ENCODE data around the gene GPC4.

The GPC4 gene

DNA sequence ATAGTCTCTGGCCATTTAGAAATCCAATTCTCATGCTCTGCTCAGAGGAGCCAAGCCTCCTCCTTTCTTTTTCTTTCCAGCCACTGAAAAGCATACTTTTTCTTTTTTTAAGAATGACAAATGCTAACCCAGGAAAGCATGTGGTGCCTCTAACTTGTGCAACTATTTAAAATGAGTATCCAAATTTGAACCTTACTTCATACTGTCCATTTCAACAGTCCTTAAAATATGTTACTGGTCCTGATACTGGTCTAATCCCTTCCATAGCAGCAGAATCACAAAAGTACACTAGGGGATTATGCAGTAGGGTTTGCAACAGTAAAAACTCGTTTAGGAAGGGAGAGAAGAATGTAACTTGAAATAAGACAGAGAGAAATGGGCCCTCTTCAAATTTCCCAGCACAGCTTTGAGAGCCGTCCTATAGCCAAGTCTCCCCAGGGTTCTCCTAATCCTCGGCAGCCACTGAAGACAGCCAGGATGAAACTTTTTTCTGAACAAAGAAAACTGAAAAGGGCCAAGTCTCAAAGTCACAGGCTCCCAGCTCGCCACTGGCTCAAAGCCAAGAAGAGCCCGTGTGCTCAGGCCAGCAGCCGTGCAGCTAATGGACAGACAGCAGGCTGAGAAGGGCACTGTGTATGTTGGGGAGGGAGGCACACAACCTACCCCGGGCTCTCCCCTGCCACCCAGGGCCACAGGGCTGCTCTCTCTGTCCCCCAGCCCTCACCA is 39.5 kb downstream of the GPC4 start:
- ATAC-seq, result no peak
- TF ChIP-seq ZNF8 (CRISPR knock-in tag; IDR thresholded peaks at IDR 0.05) (no peak), GLIS3 (CRISPR knock-in tag; IDR thresholded peaks at IDR 0.05) (no peak), ZNF565 (CRISPR knock-in tag; conservative IDR thresholded peaks at IDR 0.05; ENCODE audit: low read depth) (no peak), BACH2 (CRISPR knock-in tag; IDR thresholded peaks at IDR 0.05; ENCODE audit: borderline replicate concordance) (no peak), TOX (CRISPR knock-in tag; IDR thresholded peaks at IDR 0.05; ENCODE audit: borderline replicate concordance) (no peak), CSDC2 (CRISPR knock-in tag; IDR thresholded peaks at IDR 0.05) (no peak), RARB (CRISPR knock-in tag; IDR thresholded peaks at IDR 0.05) (no peak), ZFP30 (CRISPR knock-in tag; IDR thresholded peaks at IDR 0.05) (no peak), OSR1 (CRISPR knock-in tag; IDR thresholded peaks at IDR 0.05) (no peak), ZFP3 (CRISPR knock-in tag; IDR thresholded peaks at IDR 0.05) (no peak), PPARA (CRISPR knock-in tag; IDR thresholded peaks at IDR 0.05; ENCODE audit: borderline replicate concordance) (no peak)
- TF ChIP-seq, protein P1, sequence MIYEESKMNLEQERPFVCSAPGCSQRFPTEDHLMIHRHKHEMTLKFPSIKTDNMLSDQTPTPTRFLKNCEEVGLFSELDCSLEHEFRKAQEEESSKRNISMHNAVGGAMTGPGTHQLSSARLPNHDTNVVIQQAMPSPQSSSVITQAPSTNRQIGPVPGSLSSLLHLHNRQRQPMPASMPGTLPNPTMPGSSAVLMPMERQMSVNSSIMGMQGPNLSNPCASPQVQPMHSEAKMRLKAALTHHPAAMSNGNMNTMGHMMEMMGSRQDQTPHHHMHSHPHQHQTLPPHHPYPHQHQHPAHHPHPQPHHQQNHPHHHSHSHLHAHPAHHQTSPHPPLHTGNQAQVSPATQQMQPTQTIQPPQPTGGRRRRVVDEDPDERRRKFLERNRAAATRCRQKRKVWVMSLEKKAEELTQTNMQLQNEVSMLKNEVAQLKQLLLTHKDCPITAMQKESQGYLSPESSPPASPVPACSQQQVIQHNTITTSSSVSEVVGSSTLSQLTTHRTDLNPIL (CRISPR knock-in tag; IDR thresholded peaks at IDR 0.05; ENCODE audit: low read depth), result no peak
- TF ChIP-seq, protein P2, sequence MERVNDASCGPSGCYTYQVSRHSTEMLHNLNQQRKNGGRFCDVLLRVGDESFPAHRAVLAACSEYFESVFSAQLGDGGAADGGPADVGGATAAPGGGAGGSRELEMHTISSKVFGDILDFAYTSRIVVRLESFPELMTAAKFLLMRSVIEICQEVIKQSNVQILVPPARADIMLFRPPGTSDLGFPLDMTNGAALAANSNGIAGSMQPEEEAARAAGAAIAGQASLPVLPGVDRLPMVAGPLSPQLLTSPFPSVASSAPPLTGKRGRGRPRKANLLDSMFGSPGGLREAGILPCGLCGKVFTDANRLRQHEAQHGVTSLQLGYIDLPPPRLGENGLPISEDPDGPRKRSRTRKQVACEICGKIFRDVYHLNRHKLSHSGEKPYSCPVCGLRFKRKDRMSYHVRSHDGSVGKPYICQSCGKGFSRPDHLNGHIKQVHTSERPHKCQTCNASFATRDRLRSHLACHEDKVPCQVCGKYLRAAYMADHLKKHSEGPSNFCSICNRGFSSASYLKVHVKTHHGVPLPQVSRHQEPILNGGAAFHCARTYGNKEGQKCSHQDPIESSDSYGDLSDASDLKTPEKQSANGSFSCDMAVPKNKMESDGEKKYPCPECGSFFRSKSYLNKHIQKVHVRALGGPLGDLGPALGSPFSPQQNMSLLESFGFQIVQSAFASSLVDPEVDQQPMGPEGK (CRISPR knock-in tag; IDR thresholded peaks at IDR 0.05; ENCODE audit: borderline replicate concordance), result no peak
- TF ChIP-seq, protein P3, sequence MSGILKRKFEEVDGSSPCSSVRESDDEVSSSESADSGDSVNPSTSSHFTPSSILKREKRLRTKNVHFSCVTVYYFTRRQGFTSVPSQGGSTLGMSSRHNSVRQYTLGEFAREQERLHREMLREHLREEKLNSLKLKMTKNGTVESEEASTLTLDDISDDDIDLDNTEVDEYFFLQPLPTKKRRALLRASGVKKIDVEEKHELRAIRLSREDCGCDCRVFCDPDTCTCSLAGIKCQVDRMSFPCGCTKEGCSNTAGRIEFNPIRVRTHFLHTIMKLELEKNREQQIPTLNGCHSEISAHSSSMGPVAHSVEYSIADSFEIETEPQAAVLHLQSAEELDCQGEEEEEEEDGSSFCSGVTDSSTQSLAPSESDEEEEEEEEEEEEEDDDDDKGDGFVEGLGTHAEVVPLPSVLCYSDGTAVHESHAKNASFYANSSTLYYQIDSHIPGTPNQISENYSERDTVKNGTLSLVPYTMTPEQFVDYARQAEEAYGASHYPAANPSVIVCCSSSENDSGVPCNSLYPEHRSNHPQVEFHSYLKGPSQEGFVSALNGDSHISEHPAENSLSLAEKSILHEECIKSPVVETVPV (CRISPR knock-in tag; IDR thresholded peaks at IDR 0.05), result no peak

GRCh38 chrX:133374874-133375387 is 40.4 kb downstream of the GPC4 start:
- TF ChIP-seq TOX (CRISPR knock-in tag; IDR thresholded peaks at IDR 0.05; ENCODE audit: borderline replicate concordance), result no peak
- no peak for TF ChIP-seq ZFP3 (CRISPR knock-in tag; IDR thresholded peaks at IDR 0.05)
- ATAC-seq, result no peak

DNA sequence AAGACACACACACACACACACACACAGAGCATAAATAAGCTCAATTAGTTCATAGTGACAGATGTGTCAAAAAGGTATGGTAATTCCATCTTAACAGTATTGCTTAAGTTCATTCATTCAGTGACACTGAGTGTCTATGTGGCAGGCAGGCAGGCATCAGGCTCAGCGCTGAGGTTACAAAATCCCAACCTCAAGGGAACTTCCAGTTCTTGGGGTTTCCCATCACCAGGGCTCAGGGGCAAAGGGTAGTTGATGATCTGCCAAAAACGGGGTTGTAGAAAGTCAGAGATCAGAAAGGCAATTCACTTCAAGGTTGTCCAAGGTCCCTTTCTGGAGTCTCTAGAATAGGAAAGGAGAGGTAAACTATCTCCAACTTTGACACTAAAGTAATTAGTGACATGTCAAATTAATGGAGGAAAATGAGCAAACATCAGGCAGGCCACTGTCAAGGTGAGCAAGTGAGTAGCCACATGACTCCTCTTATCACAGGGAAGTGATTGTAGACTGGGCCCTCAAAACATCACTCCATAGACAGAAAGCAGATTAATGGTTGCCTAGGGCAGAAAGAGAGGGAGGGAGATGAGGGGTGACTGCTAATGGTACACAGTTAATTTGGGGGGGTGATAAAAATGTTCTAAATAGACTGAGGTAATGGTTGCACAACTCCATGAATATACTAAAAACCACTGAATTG is 41.8 kb downstream of the GPC4 start:
- no peak for ATAC-seq
- TF ChIP-seq ZNF565 (CRISPR knock-in tag; conservative IDR thresholded peaks at IDR 0.05; ENCODE audit: low read depth) (no peak), PPARA (CRISPR knock-in tag; IDR thresholded peaks at IDR 0.05; ENCODE audit: borderline replicate concordance) (no peak), GLIS3 (CRISPR knock-in tag; IDR thresholded peaks at IDR 0.05) (no peak), BACH2 (CRISPR knock-in tag; IDR thresholded peaks at IDR 0.05; ENCODE audit: borderline replicate concordance) (no peak)
- TF ChIP-seq, protein P3 (CRISPR knock-in tag; IDR thresholded peaks at IDR 0.05), result no peak

DNA sequence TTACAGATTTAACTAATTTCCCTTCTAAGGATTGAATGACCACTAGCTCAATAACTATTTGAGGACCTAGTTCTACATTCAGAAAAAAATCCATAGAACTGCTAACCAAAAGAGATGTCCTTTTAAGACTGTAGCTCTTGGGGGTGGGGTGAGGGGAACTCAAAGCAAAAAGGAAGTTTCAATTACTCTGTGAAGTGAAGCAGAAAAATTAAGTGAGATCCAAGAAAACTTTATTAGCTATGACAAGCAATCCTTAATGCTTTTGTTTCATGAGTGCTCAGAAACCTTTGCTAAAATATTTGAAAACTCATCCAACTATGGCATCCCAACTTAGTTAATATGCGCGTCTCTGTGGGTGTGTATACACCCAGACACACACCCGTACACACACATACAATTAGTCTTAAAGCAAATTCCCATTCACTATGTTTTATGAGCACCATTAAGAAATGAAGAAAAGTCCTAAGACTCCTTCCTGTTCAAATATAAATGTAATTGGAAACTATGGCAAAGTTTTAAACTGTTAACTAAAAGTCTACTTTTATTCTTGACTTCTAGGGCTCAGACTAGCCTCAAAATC is 44.5 kb downstream of the GPC4 start:
- TF ChIP-seq BACH2 (CRISPR knock-in tag; IDR thresholded peaks at IDR 0.05; ENCODE audit: borderline replicate concordance), result no peak
- no peak for TF ChIP-seq GLIS3 (CRISPR knock-in tag; IDR thresholded peaks at IDR 0.05)
- TF ChIP-seq, protein P3 (CRISPR knock-in tag; IDR thresholded peaks at IDR 0.05), result no peak
- TF ChIP-seq, protein P1 (CRISPR knock-in tag; IDR thresholded peaks at IDR 0.05; ENCODE audit: low read depth), result no peak
- no peak for TF ChIP-seq ZFP30 (CRISPR knock-in tag; IDR thresholded peaks at IDR 0.05)
- TF ChIP-seq POU6F1 (CRISPR knock-in tag; IDR thresholded peaks at IDR 0.05; ENCODE audit: borderline replicate concordance, low read depth), result no peak
- no peak for TF ChIP-seq TCF4 (CRISPR knock-in tag; IDR thresholded peaks at IDR 0.05; ENCODE audit: borderline replicate concordance)
- no peak for TF ChIP-seq RARB (CRISPR knock-in tag; IDR thresholded peaks at IDR 0.05)
- TF ChIP-seq CSDC2 (CRISPR knock-in tag; IDR thresholded peaks at IDR 0.05), result no peak
- TF ChIP-seq TOX (CRISPR knock-in tag; IDR thresholded peaks at IDR 0.05; ENCODE audit: borderline replicate concordance), result no peak
- TF ChIP-seq ZNF565 (CRISPR knock-in tag; conservative IDR thresholded peaks at IDR 0.05; ENCODE audit: low read depth), result no peak
- no peak for TF ChIP-seq ZC3H10 (CRISPR knock-in tag; IDR thresholded peaks at IDR 0.05)
- ATAC-seq, result no peak
